CD14-positive monocyte (primary cell): Measurements from ENCODE around the gene TMEFF2. TPM values are rescaled to one million over a fixed set of nuclear protein-coding genes. Genes with fewer than 3 reads are reported as not detected.

Experiments used
- DNase-seq, 3 donors: peaks; one replicate each; pipeline ENCODE4 v3.0.0-alpha.2; 2011 to 2022
- H2AFZ ChIP-seq: 2 replicates; pipeline ENCODE4 v1.6.0; 2012; ENCODE audit warnings: mild to moderate bottlenecking, low read depth, low read length, inconsistent platforms; ENCODE audit not compliant: insufficient read depth, poor library complexity, severe bottlenecking
- H3K27ac ChIP-seq, 2 donors: 1 replicate in 1 of 2; 2 replicates in 1 of 2; pipeline ENCODE4 v1.5.1; 2012 to 2013; ENCODE audit warnings: low read length in 2 of 2, control low read depth in 1 of 2, inconsistent platforms in 1 of 2, low read depth in 1 of 2, mild to moderate bottlenecking in 1 of 2
- H3K27me3 ChIP-seq, 2 donors: one replicate each; pipeline versions ENCODE4 v1.6.0 to v1.6.1; 2011 to 2013; ENCODE audit warnings: low read length in 2 of 2; ENCODE audit not compliant: control insufficient read depth in 2 of 2, insufficient read depth in 2 of 2
- H3K36me3 ChIP-seq, 2 donors: replicated peaks in 1 of 2; 1 replicate in 1 of 2; 2 replicates in 1 of 2; pipeline versions ENCODE4 v1.5.1 to v1.6.1; 2012 to 2013; ENCODE audit warnings: low read length in 2 of 2, control low read depth in 1 of 2, inconsistent platforms in 1 of 2, mild to moderate bottlenecking in 1 of 2; ENCODE audit not compliant: insufficient read depth in 2 of 2, control insufficient read depth in 1 of 2
- H3K4me1 ChIP-seq, 2 donors: 1 replicate in 1 of 2; 2 replicates in 1 of 2; pipeline versions ENCODE4 v1.5.1 to v1.6.1; 2012 to 2013; ENCODE audit warnings: low read length in 2 of 2, control low read depth in 1 of 2, inconsistent platforms in 1 of 2, mild to moderate bottlenecking in 1 of 2, moderate library complexity in 1 of 2; ENCODE audit not compliant: insufficient read depth in 2 of 2, control insufficient read depth in 1 of 2
- H3K4me2 ChIP-seq: replicated peaks from 2 replicates; pipeline ENCODE3; 2012; ENCODE audit warnings: low read length, moderate library complexity, mild to moderate bottlenecking; ENCODE audit not compliant: poor library complexity, severe bottlenecking; ENCODE audit errors: extremely low read depth
- H3K4me3 ChIP-seq, 3 experiments: fragments of 200-600 bp in 1 of 3; sonication (generic) in 1 of 3; replicated peaks in 1 of 3; 1 replicate in 2 of 3; 2 replicates in 1 of 3; pipeline ENCODE4 v1.5.1; 2011 to 2013; ENCODE audit warnings: low read length in 3 of 3, mild to moderate bottlenecking in 3 of 3, control low read depth in 2 of 3, low read depth in 2 of 3, inconsistent platforms in 1 of 3, moderate library complexity in 1 of 3
- H3K79me2 ChIP-seq: 2 replicates; pipeline ENCODE4 v1.6.0; 2012; ENCODE audit warnings: mild to moderate bottlenecking, control low read depth, inconsistent platforms, low read length, moderate library complexity; ENCODE audit not compliant: insufficient read depth
- H3K9ac ChIP-seq: 2 replicates; pipeline ENCODE4 v1.6.0; 2017; ENCODE audit warnings: low read length, mild to moderate bottlenecking; ENCODE audit not compliant: insufficient read depth, poor library complexity, severe bottlenecking
- H3K9me3 ChIP-seq, 2 donors: replicated peaks in 1 of 2; 1 replicate in 1 of 2; 2 replicates in 1 of 2; pipeline versions ENCODE4 v1.5.1 to v1.6.1; 2012 to 2013; ENCODE audit warnings: low read length in 2 of 2, control low read depth in 1 of 2; ENCODE audit not compliant: control insufficient read depth in 1 of 2, insufficient read depth in 1 of 2
- H4K20me1 ChIP-seq: 2 replicates; pipeline ENCODE4 v1.6.0; 2012; ENCODE audit warnings: mild to moderate bottlenecking, low read length, control low read depth, moderate library complexity; ENCODE audit not compliant: insufficient read depth
- H3K27ac Mint-ChIP-seq, 7 donors: one replicate each; pipeline ENCODE4 v1.8.0; 2020; ENCODE audit warnings: mild to moderate bottlenecking in 7 of 7, mixed read lengths in 7 of 7, moderate library complexity in 6 of 7, inconsistent platforms in 2 of 7
- H3K27me3 Mint-ChIP-seq, 3 donors: one replicate each; pipeline ENCODE4 v1.8.0; 2021 to 2022; ENCODE audit warnings: low read depth in 3 of 3, mild to moderate bottlenecking in 3 of 3, mixed read lengths in 3 of 3, moderate library complexity in 3 of 3, inconsistent platforms in 1 of 3
- H3K36me3 Mint-ChIP-seq, 2 donors: one replicate each; pipeline ENCODE4 v1.8.0; 2020; ENCODE audit warnings: mixed read lengths in 2 of 2, inconsistent platforms in 1 of 2, mild to moderate bottlenecking in 1 of 2
- H3K4me1 Mint-ChIP-seq: one replicate; pipeline ENCODE4 v1.8.0; 2020; ENCODE audit warnings: mild to moderate bottlenecking, mixed read lengths
- H3K4me3 Mint-ChIP-seq, 2 donors: one replicate each; pipeline ENCODE4 v1.8.0; 2020; ENCODE audit warnings: mild to moderate bottlenecking in 2 of 2, mixed read lengths in 2 of 2, moderate library complexity in 1 of 2
- H3K9me3 Mint-ChIP-seq, 7 donors: one replicate each; pipeline ENCODE4 v1.8.0; 2020 to 2022; ENCODE audit warnings: mixed read lengths in 7 of 7, mild to moderate bottlenecking in 6 of 7, moderate library complexity in 6 of 7, inconsistent platforms in 2 of 7
- WGBS: methylation state at CpG from one replicate; pipeline ENCODE4 v1.1.5; 2013; ENCODE audit warnings: missing lambda C conversion rate; ENCODE audit not compliant: insufficient coverage; 5-methylcytosine and 5-hydroxymethylcytosine counted together
- intact Hi-C, 2 donors: fragments of 100-400 bp; cut with micrococcal nuclease; formaldehyde crosslinking; loops; one replicate each; pipeline versions ENCODE4 v1.15.0 to v1.15.1; 2023
- polyA plus RNA-seq, 3 donors: library from polyadenylated mRNA; depleted of rRNA in 1 of 3; unstranded in 2 of 3; stranded (reverse) in 1 of 3; fragments of 300-500 nt in 2 of 3; fragments of >200 nt in 1 of 3; fragmentation: Illumina TruSeq in 2 of 3; gene quantifications; 1 replicate in 2 of 3; 2 replicates in 1 of 3; pipeline ENCODE4 v1.2.3, GENCODE V29; 2012 to 2021
- TF ChIP-seq, protein P1 (sequence below): fragments of 200-600 bp; IDR thresholded peaks from one replicate; pipeline ENCODE4 v1.8.0; 2022; ENCODE audit warnings: antibody characterized with exemption, mild to moderate bottlenecking

The TMEFF2 gene
- polyA plus RNA-seq, 3 donors, result not detected

DNA sequence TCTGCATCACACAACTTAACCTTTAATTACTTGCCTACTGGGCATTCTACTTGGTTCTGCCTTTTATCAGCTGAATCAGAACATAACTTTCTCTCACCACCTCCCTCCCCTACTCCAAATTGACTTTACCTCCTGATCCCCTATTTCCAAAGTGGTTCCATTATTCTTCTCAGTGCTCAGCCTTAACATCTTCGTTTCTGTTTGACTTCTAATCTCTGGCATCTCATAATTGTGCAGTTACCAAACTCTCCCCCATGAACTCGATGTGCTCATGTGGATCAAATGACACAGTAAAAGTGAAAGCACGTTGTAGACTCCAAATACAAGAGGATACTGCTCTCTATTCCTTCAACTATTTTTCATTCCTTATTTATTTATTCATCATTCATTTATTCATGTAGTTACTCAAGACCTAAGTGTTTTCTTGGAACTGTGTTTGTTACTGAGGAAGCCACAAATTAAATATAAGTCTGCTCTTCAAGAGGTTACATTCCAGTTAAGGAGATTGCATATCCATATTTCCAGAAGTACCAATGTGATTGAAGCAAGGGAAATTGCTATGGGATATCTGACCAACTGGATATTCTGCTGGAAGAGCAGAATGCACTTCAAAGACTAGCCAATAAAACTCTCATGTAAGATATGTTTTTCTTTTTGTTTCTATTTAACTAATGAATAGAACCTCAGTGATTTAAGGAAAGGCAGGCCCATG, 158.8 kb downstream of the TMEFF2 start:
- Histone ChIP-seq H2AFZ (no peak overlapping the region), H3K4me3 (no peak overlapping the region), H3K4me1 (no peaks in the 10 kb centered on the region), H3K9me3 (no peaks in the 10 kb centered on the region), H3K4me2 (no peak overlapping the region), H3K27ac (no peak overlapping the region), H4K20me1 (no peaks in the 10 kb centered on the region), H3K79me2 (no peaks in the 10 kb centered on the region), H3K27me3 (no peaks in the 10 kb centered on the region), H3K9ac (no peak overlapping the region), H3K36me3 (no peaks in the 10 kb centered on the region)
- Mint-ChIP-seq H3K27me3 (no peaks in the 10 kb centered on the region), H3K27ac (no peak overlapping the region), H3K9me3 (peaks cover 0 to 2% (median 0%) of the 10 kb centered on the region in 7 donors), H3K4me3 (no peak overlapping the region), H3K36me3 (no peaks in the 10 kb centered on the region), H3K4me1 (no peaks in the 10 kb centered on the region)
- DNase-seq, result no peak
- intact Hi-C loops, result no loop called here
- WGBS, result 58% methylated on average over 1 of the region's 3 CpGs
- TF ChIP-seq, protein P1, sequence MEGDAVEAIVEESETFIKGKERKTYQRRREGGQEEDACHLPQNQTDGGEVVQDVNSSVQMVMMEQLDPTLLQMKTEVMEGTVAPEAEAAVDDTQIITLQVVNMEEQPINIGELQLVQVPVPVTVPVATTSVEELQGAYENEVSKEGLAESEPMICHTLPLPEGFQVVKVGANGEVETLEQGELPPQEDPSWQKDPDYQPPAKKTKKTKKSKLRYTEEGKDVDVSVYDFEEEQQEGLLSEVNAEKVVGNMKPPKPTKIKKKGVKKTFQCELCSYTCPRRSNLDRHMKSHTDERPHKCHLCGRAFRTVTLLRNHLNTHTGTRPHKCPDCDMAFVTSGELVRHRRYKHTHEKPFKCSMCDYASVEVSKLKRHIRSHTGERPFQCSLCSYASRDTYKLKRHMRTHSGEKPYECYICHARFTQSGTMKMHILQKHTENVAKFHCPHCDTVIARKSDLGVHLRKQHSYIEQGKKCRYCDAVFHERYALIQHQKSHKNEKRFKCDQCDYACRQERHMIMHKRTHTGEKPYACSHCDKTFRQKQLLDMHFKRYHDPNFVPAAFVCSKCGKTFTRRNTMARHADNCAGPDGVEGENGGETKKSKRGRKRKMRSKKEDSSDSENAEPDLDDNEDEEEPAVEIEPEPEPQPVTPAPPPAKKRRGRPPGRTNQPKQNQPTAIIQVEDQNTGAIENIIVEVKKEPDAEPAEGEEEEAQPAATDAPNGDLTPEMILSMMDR, result no peak

GRCh38 chr2:192030856-192031255, 163.9 kb downstream of the TMEFF2 start:
- no peak overlapping the region for H3K27ac ChIP-seq
- H3K9me3 ChIP-seq, result no peaks in the 10 kb centered on the region
- Mint-ChIP-seq H3K27me3 (no peaks in the 10 kb centered on the region), H3K9me3 (peaks cover 0 to 4% (median 0%) of the 10 kb centered on the region in 7 donors), H3K4me1 (no peaks in the 10 kb centered on the region), H3K4me3 (no peak overlapping the region), H3K27ac (no peak overlapping the region), H3K36me3 (no peaks in the 10 kb centered on the region)
- TF ChIP-seq, protein P1, result no peak
- intact Hi-C loops, result no loop called here
- 100% methylated on average over 1 of the region's 3 CpGs for WGBS
- no peaks in the 10 kb centered on the region for H3K4me1 ChIP-seq
- no peaks in the 10 kb centered on the region for H3K27me3 ChIP-seq
- no peak overlapping the region for H2AFZ ChIP-seq
- no peak for DNase-seq
- no peaks in the 10 kb centered on the region for H4K20me1 ChIP-seq
- H3K79me2 ChIP-seq, result no peaks in the 10 kb centered on the region
- no peaks in the 10 kb centered on the region for H3K36me3 ChIP-seq
- H3K4me3 ChIP-seq, result no peak overlapping the region
- H3K4me2 ChIP-seq, result no peak overlapping the region
- no peak overlapping the region for H3K9ac ChIP-seq
